ENCODE data around the gene IFT88.

Gene IFT88

DNA sequence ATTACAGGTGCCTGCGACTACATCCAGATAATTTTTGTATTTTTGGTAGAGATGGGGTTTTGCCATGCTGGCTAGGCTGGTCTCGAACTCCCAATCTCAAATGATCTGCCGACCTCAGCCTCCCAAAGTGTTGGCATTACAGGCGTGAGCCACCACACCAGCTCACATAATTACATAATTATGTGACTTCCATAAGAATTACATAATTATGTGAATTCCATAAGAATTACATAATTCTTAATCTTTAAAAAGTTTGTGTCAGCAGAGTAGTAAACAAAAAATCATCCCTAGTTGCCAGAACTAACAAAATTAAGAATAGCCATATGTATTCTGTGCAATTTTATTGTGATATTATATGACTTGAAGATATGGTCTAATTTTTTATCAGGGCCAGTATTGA, 25.6 kb downstream of the IFT88 start:
- TF ChIP-seq, protein P1, sequence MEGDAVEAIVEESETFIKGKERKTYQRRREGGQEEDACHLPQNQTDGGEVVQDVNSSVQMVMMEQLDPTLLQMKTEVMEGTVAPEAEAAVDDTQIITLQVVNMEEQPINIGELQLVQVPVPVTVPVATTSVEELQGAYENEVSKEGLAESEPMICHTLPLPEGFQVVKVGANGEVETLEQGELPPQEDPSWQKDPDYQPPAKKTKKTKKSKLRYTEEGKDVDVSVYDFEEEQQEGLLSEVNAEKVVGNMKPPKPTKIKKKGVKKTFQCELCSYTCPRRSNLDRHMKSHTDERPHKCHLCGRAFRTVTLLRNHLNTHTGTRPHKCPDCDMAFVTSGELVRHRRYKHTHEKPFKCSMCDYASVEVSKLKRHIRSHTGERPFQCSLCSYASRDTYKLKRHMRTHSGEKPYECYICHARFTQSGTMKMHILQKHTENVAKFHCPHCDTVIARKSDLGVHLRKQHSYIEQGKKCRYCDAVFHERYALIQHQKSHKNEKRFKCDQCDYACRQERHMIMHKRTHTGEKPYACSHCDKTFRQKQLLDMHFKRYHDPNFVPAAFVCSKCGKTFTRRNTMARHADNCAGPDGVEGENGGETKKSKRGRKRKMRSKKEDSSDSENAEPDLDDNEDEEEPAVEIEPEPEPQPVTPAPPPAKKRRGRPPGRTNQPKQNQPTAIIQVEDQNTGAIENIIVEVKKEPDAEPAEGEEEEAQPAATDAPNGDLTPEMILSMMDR (IDR thresholded peaks at IDR 0.05; ENCODE audit: borderline replicate concordance, insufficient read depth, low read depth, low read length): no peak
- no peak overlapping the region for H3K4me3 ChIP-seq (ENCODE audit: low read depth, low read length)

DNA sequence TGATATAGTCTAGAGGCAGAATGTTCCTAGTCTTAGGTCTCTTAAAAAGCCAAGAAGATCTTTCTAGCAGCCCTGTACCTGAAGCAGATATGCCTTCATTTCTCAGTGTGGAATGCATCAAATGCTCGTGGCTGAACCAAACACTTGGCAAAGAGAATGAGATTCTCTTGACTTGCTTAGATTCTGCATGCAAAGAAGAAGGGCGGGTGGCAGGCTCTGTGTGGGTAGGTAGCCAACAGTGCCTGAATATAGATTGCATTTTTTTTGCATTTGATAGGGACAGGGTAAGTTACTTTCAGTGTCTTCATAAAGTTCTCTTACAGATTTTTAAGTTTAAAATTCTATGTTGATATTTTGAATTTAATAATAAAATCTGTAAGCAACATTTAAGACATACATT, 27.3 kb downstream of the IFT88 start:
- TF ChIP-seq, protein P1 (IDR thresholded peaks at IDR 0.05; ENCODE audit: borderline replicate concordance, insufficient read depth, low read depth, low read length): no peak
- H3K4me3 ChIP-seq (ENCODE audit: low read depth, low read length): no peak overlapping the region

DNA sequence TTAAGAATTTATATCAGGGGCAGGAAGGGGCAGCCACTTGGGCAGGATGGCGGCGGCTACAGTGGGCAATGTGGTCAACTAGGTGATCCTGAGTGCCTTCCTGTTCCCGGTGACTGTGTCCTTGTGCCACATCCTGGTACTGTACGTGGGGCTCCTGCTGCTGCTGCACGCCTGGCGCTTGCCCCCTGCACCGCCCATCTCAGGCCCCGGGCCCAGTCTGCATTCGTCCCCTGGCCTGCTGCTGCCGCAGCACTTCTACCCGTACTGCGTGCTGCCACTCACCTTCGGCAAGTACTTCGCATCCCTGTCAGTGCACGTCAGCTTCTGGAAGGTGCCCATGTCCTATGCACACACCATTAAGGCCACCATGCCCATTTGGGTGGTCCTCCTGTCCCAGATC, 40.1 kb downstream of the IFT88 start:
- no peak overlapping the region for H3K4me3 ChIP-seq (ENCODE audit: low read depth, low read length)
- TF ChIP-seq, protein P1 (IDR thresholded peaks at IDR 0.05; ENCODE audit: borderline replicate concordance, insufficient read depth, low read depth, low read length): no peak

DNA sequence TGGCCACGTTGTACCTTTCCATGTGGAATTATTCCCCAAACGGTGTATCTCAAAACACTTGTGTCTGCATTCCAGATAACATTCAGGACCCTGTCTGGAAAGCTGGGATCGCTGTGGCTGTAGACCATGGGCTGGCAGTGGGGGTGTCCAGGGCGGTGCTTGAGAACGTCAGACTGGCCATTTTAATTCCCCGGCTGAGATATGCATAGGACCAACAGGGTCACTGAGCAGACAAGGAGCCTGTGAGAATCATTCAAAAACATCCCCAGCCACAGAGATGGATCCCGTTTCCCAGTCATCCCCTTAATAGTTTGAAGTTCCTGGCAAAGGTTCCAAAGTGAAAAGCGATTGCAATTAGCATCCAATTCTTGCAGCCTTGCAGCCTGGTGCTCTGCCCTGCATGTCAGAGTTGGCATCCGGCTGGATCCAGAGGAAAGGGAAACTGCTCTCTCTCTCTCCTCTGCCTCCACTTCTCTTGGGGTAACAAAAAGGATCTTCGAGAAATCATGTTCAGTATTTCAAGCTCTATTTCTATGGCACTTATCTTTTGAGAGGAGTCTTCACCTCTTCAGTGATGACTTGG, 41.6 kb downstream of the IFT88 start:
- H3K4me3 ChIP-seq (ENCODE audit: low read depth, low read length): no peak overlapping the region
- TF ChIP-seq, protein P1 (IDR thresholded peaks at IDR 0.05; ENCODE audit: borderline replicate concordance, insufficient read depth, low read depth, low read length): no peak

DNA sequence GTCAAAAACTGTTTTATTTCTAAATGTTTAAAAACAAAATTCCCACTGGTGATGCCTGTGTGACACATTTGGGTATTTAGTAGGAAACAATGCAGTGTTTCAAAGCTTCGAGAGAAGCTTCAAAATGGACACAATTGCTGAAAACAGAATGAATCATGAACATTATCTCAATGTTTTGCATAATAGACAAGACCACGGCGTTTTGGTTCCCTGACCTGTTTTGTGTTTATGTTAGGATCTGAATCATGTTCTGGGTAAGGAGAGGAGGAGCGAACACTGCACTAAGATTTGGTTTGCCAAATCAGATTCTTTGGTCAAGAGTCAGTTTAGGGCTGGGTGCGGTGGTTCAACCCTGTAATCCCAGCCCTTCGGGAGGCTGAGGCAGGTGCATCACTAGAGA, 42.2 kb downstream of the IFT88 start:
- TF ChIP-seq, protein P1 (IDR thresholded peaks at IDR 0.05; ENCODE audit: borderline replicate concordance, insufficient read depth, low read depth, low read length): no peak
- H3K4me3 ChIP-seq (ENCODE audit: low read depth, low read length): no peak overlapping the region

DNA sequence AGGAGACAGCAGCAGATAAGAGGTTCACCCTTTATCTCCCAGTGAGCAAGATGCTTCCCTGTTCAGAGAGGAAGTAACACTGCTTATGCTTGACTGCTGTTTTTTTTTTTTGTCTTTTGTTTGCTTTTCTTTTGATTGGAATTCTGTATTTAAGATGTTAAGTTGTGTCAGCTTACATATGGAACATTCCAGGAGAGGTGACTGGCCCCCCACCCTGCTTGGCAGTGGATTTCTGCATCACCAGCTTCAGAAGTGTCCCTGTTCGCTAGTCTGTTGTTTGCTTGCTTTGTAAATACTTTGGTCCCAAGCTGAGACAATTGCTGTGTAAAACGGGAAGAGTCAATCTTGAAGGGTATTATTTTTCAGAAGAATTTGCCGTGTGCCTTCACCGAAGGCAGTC, 43.0 kb downstream of the IFT88 start:
- TF ChIP-seq, protein P1 (IDR thresholded peaks at IDR 0.05; ENCODE audit: borderline replicate concordance, insufficient read depth, low read depth, low read length): no peak
- no peak overlapping the region for H3K4me3 ChIP-seq (ENCODE audit: low read depth, low read length)

DNA sequence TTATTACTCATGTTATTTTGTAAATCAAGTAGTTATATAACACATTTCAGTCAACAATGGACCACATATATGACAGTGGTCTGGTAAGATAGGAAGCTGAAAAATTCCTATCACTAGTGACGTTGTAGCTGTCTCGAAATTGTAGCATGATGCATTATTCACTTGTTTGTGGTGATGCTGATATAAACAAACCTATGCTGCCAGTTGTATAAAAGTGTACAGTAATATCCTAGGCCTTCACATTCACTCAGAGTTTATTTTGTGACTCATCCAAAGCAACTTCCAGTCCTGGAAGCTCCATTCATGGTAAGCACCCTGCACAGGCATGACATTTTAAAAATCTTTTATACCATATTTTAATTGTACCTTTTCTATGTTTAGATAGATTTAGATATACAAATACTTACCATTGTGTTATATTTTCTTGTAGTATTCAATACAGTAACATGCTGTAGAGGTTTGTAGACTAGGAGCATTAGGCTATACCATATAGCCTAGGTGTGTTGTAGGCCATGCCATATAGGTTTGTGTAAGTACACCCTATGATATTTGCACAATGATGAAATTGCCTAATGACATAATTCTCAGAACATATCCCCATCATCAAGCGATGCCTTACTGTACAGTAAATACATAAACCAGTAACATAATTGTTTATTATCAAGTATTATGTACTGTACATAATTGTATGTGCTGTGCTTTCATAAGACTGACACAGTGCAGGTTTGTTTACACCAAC, 49.3 kb downstream of the IFT88 start:
- TF ChIP-seq, protein P1 (IDR thresholded peaks at IDR 0.05; ENCODE audit: borderline replicate concordance, insufficient read depth, low read depth, low read length): no peak
- H3K4me3 ChIP-seq (ENCODE audit: low read depth, low read length): no peak overlapping the region

Data from GM12875 (cell line).